Mucosa of descending colon (tissue), 3 donors: ENCODE results near the gene BEAN1. TPM values are rescaled to one million over a fixed set of nuclear protein-coding genes. Genes with fewer than 3 reads are reported as not detected.

Source experiments
- ATAC-seq: fragments of 200-7000 bp; cut with Tn5 transposase; one replicate; pipeline ENCODE4 v1.9.1; 2020; ENCODE audit warnings: mild to moderate bottlenecking, moderate library complexity
- DNase-seq, 3 donors: peaks; one replicate each; pipeline ENCODE4 v3.0.0-alpha.2; 2020
- H3K36me3 ChIP-seq: fragments of 200-600 bp; one replicate; pipeline ENCODE4 v1.8.0; 2021; ENCODE audit warnings: low read depth, mild to moderate bottlenecking
- H3K4me1 ChIP-seq: fragments of 200-600 bp; one replicate; pipeline ENCODE4 v1.8.0; 2021; ENCODE audit warnings: low read depth, mild to moderate bottlenecking
- H3K4me3 ChIP-seq: fragments of 200-600 bp; one replicate; pipeline ENCODE4 v1.8.0; 2021; ENCODE audit warnings: mild to moderate bottlenecking
- H3K9me3 ChIP-seq: fragments of 200-600 bp; one replicate; pipeline ENCODE4 v1.8.0; 2021; ENCODE audit warnings: mild to moderate bottlenecking
- intact Hi-C, 2 donors: fragments of 100-400 bp; cut with DNase I in 1 of 2; cut with micrococcal nuclease in 1 of 2; formaldehyde crosslinking; loops; one replicate each; pipeline versions ENCODE4 v1.11.0 to v1.11.1; 2022; cut with DNase I, micrococcal nuclease
- total RNA-seq, 3 donors: library from RNA; stranded (reverse); fragmentation: NEBNext Ultra II Directional in 2 of 3; extraction: Animal tissue kit (Norgen Biotek cat#: 25700) in 2 of 3; gene quantifications; one replicate each; pipeline versions ENCODE4 v1.2.1 to v1.2.4, GENCODE V29; 2021 to 2023
- TF ChIP-seq, protein P1 (sequence below): fragments of 200-600 bp; IDR thresholded peaks from one replicate; pipeline ENCODE4 v1.8.0; 2022; ENCODE audit warnings: antibody characterized with exemption, mild to moderate bottlenecking
- donor health status: DM: no; HTN: no; CAD: no; lungs with moderate emphysema.
- donor health status: DM: no; HTN: no; CAD: no.
- donor health status: DM: no; HTN: yes; CAD: no.

The BEAN1 gene
- total RNA-seq, 3 donors from 2014 or later: 0.22 TPM; not detected in 2

DNA sequence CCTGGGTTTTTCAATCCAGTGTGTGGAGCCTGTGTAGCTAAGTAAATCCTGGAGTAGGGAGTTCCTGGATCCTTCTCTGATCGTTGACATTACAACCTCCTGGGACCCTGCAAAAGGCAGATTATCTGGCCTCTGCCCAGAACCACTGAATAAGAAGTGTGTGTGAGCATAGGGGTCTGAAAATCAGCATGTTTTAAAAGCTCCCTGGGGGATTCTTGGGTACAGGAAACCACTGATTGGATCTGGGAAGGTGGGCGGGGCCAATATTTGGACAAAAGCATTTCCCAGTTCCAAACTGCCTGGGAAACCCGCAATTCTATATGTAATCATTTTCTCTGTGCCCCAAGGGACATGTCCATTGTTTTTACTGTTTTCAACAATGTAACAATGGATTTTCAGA, 27.2 kb upstream of the BEAN1 start:
- Histone ChIP-seq H3K9me3 (no peaks in the 10 kb centered on the region), H3K4me3 (no peak overlapping the region), H3K4me1 (no peaks in the 10 kb centered on the region), H3K36me3 (no peaks in the 10 kb centered on the region)
- DNase-seq (no peak), ATAC-seq (no peak)
- TF ChIP-seq, protein P1, sequence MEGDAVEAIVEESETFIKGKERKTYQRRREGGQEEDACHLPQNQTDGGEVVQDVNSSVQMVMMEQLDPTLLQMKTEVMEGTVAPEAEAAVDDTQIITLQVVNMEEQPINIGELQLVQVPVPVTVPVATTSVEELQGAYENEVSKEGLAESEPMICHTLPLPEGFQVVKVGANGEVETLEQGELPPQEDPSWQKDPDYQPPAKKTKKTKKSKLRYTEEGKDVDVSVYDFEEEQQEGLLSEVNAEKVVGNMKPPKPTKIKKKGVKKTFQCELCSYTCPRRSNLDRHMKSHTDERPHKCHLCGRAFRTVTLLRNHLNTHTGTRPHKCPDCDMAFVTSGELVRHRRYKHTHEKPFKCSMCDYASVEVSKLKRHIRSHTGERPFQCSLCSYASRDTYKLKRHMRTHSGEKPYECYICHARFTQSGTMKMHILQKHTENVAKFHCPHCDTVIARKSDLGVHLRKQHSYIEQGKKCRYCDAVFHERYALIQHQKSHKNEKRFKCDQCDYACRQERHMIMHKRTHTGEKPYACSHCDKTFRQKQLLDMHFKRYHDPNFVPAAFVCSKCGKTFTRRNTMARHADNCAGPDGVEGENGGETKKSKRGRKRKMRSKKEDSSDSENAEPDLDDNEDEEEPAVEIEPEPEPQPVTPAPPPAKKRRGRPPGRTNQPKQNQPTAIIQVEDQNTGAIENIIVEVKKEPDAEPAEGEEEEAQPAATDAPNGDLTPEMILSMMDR: no peak
- intact Hi-C loops: loop anchor here in 1 of 2 donors (10.0 kb wide), 1 partner anchor 205 kb away; the partner anchor contains the start of gene CMTM3

DNA sequence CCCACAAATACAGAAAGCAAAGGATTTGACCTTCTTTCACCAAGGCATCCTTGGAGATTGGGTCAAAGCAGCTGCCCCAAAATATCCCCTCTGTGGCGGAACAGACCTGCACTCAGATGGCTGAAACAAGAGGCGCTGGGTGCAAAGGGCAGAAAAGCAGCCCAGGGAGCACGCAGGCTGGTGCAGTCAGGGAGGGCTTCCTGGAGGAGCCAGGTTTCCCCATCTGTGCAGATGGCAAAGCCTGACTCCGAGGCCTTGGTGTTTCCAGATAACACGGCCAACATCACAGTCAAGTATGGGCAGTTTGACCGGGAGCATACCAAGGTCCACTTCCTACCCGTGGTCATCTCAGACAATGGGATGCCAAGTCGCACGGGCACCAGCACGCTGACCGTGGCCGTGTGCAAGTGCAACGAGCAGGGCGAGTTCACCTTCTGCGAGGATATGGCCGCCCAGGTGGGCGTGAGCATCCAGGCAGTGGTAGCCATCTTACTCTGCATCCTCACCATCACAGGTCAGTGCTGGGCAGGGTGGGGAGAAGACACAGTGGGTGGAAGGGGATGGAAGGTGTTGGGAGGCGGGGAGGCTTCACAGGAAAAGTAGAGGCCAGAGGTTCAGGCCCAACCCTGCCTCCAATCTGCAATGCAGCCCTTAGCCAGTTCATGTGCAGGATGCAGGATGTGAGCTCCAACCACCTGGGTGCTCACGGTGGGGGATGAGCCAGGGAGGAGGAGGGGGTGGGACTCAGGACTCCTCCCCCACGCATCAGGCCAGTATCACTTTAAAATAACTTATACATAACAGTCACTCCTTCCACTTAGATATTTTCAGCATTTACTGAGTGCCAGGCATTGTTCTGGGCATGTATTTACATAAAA, 26.4 kb upstream of the BEAN1 start:
- Histone ChIP-seq H3K4me1 (no peaks in the 10 kb centered on the region), H3K4me3 (no peak overlapping the region), H3K9me3 (no peaks in the 10 kb centered on the region), H3K36me3 (no peaks in the 10 kb centered on the region)
- TF ChIP-seq, protein P1: no peak
- ATAC-seq (no peak), DNase-seq (no peak)
- intact Hi-C loops: loop anchor here in 1 of 2 donors (10.0 kb wide), 1 partner anchor 204 kb away; the partner anchor contains the start of gene CMTM3

DNA sequence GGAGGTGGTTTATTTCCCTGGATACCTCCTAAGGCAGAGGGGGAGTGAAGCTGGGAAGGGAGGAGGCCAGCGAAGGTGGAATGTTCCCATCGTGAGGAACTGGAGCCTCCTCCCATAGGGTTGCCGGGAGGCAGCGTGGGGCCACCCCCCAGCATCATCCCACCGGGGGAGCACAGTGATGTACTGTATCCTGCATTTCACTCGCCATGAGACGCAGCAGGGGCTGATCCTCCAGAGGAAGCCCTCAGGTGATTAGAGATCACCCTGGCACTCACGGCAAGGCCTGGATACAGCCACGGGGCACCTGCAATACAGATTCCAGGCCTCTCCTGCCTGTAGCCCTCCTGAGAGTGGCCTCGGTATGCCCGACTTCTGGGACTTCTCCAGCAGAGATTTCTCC, 25.5 kb upstream of the BEAN1 start:
- DNase-seq (no peak), ATAC-seq (no peak)
- Histone ChIP-seq H3K4me1 (no peaks in the 10 kb centered on the region), H3K4me3 (no peak overlapping the region), H3K36me3 (no peaks in the 10 kb centered on the region), H3K9me3 (no peaks in the 10 kb centered on the region)
- TF ChIP-seq, protein P1: no peak
- intact Hi-C loops: loop anchor here in 1 of 2 donors (10.0 kb wide), 1 partner anchor 203 kb away; the partner anchor contains the start of gene CMTM3

DNA sequence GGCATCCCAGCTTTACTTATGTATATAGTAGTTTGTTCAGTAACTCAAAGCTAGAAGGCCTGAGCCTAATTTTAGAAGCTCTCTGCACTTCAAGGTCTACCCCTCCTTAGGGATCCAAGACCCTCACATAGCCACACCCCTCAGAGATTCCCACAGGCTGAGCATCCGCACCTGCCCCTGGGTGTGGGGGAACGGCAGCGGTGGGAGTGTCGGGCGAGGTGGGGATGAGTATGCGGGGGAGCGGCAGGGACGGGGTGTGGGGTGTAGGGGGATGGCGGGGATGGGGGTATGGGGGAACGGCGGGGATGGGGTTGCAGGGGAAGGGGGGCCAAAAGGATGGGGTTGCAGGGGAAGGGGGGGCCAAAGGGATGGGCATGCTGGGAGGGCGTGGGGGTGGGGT, 24.9 kb upstream of the BEAN1 start:
- H3K36me3 ChIP-seq: no peaks in the 10 kb centered on the region
- ATAC-seq (no peak), DNase-seq (no peak)
- no peak overlapping the region for H3K4me3 ChIP-seq
- intact Hi-C loops: loop anchor here in 1 of 2 donors (10.0 kb wide), 1 partner anchor 203 kb away; the partner anchor contains the start of gene CMTM3
- TF ChIP-seq, protein P1: no peak
- H3K9me3 ChIP-seq: no peaks in the 10 kb centered on the region
- H3K4me1 ChIP-seq: no peaks in the 10 kb centered on the region

DNA sequence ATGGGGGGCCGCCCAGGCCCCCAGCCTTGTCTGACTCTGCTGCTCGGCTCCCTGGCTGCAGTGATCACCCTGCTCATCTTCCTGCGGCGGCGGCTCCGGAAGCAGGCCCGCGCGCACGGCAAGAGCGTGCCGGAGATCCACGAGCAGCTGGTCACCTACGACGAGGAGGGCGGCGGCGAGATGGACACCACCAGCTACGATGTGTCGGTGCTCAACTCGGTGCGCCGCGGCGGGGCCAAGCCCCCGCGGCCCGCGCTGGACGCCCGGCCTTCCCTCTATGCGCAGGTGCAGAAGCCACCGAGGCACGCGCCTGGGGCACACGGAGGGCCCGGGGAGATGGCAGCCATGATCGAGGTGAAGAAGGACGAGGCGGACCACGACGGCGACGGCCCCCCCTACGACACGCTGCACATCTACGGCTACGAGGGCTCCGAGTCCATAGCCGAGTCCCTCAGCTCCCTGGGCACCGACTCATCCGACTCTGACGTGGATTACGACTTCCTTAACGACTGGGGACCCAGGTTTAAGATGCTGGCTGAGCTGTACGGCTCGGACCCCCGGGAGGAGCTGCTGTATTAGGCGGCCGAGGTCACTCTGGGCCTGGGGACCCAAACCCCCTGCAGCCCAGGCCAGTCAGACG, 24.4 kb upstream of the BEAN1 start:
- no peak for ATAC-seq
- TF ChIP-seq, protein P1: no peak
- no peak overlapping the region for H3K4me3 ChIP-seq
- H3K36me3 ChIP-seq: no peaks in the 10 kb centered on the region
- no peaks in the 10 kb centered on the region for H3K9me3 ChIP-seq
- intact Hi-C loops: loop anchor here in 1 of 2 donors (10.0 kb wide), 1 partner anchor 202 kb away; the partner anchor contains the start of gene CMTM3
- H3K4me1 ChIP-seq: peaks cover under 1% of the 10 kb centered on the region
- DNase-seq: no peak
